ENCODE measurements around the gene TTYH1. TPM values are rescaled to one million over a fixed set of nuclear protein-coding genes. Genes with fewer than 3 reads are reported as not detected.
A peak's percentile ranks its signal among the peaks of the same experiment; 100 is the strongest.

The TTYH1 gene
- total RNA-seq, 1 donor = not detected

- Histone ChIP-seq H3K9me3 (ENCODE audit: low read depth, low read length) (no peaks in the 10 kb centered on the region), H3K4me2 (ENCODE audit: insufficient read depth, low read length) (no peak overlapping the region), H2AFZ (ENCODE audit: low read length) (no peak overlapping the region), H3K27ac (ENCODE audit: low read depth, low read length) (no peak overlapping the region), H3K27me3 (ENCODE audit: insufficient read depth, low read length) (peaks cover 14% of the 10 kb centered on the region), H3K4me1 (ENCODE audit: insufficient read depth, low read length) (no peaks in the 10 kb centered on the region), H4K20me1 (ENCODE audit: insufficient read depth, low read length) (peaks cover 19% of the 10 kb centered on the region), H3K79me2 (ENCODE audit: insufficient read depth, low read length) (no peaks in the 10 kb centered on the region), H3K36me3 (ENCODE audit: insufficient read depth, low read length) (no peaks in the 10 kb centered on the region), H3K4me3 (ENCODE audit: insufficient read depth, low read length) (no peak overlapping the region)
- no peak for TF ChIP-seq CTCF (IDR thresholded peaks at IDR 0.05; ENCODE audit: extremely low read depth, low read depth, low read length)
- peak; percentile 26 for DNase-seq (ENCODE audit: insufficient read length, low spot score, missing footprints)
Measured at GRCh38 chr19:54433697-54434096, 18.4 kb downstream of the TTYH1 start.

GRCh38 chr19:54434112-54434872 is 19.0 kb downstream of the TTYH1 start:
- Histone ChIP-seq H3K36me3 (ENCODE audit: insufficient read depth, low read length) (no peaks in the 10 kb centered on the region), H2AFZ (ENCODE audit: low read length) (no peak overlapping the region), H3K27me3 (ENCODE audit: insufficient read depth, low read length) (peaks cover 13% of the 10 kb centered on the region), H3K79me2 (ENCODE audit: insufficient read depth, low read length) (peaks cover 4% of the 10 kb centered on the region), H3K4me3 (ENCODE audit: insufficient read depth, low read length) (no peak overlapping the region), H3K4me2 (ENCODE audit: insufficient read depth, low read length) (no peak overlapping the region), H3K4me1 (ENCODE audit: insufficient read depth, low read length) (no peaks in the 10 kb centered on the region), H3K9me3 (ENCODE audit: low read depth, low read length) (no peaks in the 10 kb centered on the region), H3K27ac (ENCODE audit: low read depth, low read length) (no peak overlapping the region), H4K20me1 (ENCODE audit: insufficient read depth, low read length) (peaks cover 25% of the 10 kb centered on the region)
- peak; percentile 41 for DNase-seq (ENCODE audit: insufficient read length, low spot score, missing footprints)
- no peak for TF ChIP-seq CTCF (IDR thresholded peaks at IDR 0.05; ENCODE audit: extremely low read depth, low read depth, low read length)

GRCh38 chr19:54434873-54435214 is 19.6 kb downstream of the TTYH1 start:
- DNase-seq (ENCODE audit: insufficient read length, low spot score, missing footprints) = peak; percentile 41
- no peaks in the 10 kb centered on the region for H3K36me3 ChIP-seq (ENCODE audit: insufficient read depth, low read length)

More at GRCh38 chr19:54434873-54435214, 19.6 kb downstream of the TTYH1 start:
- Histone ChIP-seq H3K27ac (ENCODE audit: low read depth, low read length) (no peak overlapping the region), H3K79me2 (ENCODE audit: insufficient read depth, low read length) (peaks cover 4% of the 10 kb centered on the region), H3K4me1 (ENCODE audit: insufficient read depth, low read length) (no peaks in the 10 kb centered on the region), H2AFZ (ENCODE audit: low read length) (no peak overlapping the region), H3K4me2 (ENCODE audit: insufficient read depth, low read length) (no peak overlapping the region), H3K4me3 (ENCODE audit: insufficient read depth, low read length) (no peak overlapping the region), H3K9me3 (ENCODE audit: low read depth, low read length) (no peaks in the 10 kb centered on the region), H4K20me1 (ENCODE audit: insufficient read depth, low read length) (peaks cover 28% of the 10 kb centered on the region), H3K27me3 (ENCODE audit: insufficient read depth, low read length) (peaks cover 7% of the 10 kb centered on the region)
- no peak for TF ChIP-seq CTCF (IDR thresholded peaks at IDR 0.05; ENCODE audit: extremely low read depth, low read depth, low read length)
